Eye (tissue), 1 donor: Measurements from ENCODE around the gene KRTAP8-1.

Experiments
- DNase-seq: peaks from one replicate; pipeline ENCODE4 v3.0.0-alpha.2; 2015

KRTAP8-1 gene, protein sequence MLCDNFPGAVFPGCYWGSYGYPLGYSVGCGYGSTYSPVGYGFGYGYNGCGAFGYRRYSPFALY

DNA sequence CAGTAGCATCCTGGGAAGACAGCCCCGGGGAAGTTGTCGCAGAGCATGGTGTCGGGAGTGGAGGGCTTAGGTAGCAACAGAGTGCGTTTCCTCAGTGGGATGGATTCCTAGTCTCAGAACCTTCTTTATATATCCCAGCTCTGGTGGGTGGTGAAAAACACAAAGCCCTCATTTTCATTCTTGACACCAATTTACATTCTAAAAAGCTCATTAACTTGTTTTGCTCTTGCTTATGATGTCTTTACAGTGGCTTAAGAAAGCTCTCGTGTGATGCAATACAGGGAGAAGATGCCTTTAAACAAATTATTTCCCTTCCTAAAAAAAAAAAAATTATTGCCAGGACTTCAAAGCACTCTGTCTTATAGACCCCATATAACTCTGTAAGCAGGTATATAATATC, at the start of gene KRTAP8-1:
KRTAP8-1 (minus strand) TSS at position 101 of the 400 bp plus-strand sequence; CDS start at position 47, 54 bp downstream.
- DNase-seq = no peak

DNA sequence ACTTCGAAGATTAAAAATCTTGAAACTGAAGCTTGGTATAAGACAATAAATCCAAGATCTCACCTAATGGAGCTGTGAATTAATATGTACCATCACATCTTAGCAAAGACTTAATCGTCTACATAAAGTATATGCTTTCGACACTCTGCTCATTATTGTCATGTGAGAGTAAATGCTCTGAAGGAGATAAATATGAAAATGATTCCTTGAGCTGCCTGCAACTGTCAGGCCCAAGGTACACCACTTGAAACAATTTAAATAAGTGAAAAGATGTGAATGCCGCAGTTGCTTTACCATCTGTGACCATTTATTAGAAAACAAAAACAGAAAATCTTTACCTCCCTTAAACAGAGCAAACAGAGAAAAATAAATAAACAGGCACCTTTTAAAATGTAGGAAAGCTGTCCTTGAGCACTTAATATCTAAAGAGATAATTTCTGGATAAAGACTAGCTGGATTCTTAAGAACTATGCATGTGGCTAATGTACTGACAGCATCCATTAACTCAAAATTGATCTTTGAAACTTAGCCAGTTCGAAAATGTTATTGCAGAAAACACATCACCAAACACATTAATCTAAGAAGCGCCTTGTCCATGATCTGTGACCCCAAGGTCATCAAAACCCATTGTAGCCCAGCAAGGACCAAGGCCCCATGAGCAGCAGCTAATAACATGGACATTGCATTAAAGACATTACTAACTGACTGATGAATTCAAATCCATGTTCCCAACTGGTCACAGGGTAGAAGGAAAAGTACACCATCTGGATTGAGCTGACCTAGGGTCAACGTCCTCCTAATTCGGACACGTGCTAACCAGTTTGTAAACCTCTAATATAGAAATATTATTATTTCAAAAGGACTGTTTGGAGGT, 34.8 kb upstream of the KRTAP8-1 start:
- DNase-seq = peak; percentile 9

GRCh38 chr21:30842990-30843389, 29.9 kb upstream of the KRTAP8-1 start:
- DNase-seq = no peak

DNA sequence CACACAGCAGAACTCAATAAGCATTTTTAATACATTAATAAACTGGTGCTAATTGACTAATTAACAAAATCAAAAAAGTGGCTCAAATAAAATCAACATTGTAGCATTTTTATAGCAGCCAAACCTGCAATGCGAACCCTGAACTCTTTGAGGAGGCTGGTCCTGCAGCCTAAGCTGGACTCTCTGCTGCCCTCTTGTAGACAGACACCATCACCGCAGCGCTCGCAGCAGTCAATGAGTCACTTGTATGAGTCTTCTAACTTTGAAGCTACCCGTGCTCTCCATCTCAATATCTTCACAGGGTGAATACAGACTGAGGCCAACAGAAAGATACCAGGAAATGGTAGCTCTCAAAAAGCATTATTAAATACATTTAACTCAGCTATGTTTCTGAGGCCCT, 26.2 kb upstream of the KRTAP8-1 start:
- DNase-seq = peak; percentile 56

DNA sequence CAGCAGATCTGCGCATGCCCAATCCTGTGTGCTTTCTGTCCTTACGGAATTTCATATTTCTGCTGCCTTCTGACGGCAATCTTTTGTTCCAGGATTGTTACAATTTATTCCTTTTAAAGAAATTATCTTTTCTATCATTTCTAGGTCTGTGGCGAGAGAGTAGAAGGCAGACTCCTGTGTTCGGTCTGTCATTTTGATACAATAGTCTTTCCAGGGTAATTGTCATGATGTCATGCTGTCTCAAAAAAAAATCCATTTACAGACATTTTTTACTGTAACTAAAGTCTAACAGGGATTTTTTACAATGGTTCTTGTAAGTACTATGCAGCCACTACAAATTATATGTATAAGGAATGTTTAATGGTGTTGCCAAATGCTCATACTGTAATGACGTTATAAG, 25.5 kb upstream of the KRTAP8-1 start:
- no peak for DNase-seq

GRCh38 chr21:30831194-30831765, 18.2 kb upstream of the KRTAP8-1 start:
- no peak for DNase-seq

- DNase-seq = no peak
Observed at GRCh38 chr21:30829659-30830058, 16.6 kb upstream of the KRTAP8-1 start, which contains the start of gene KRTAP7-1. TSS of gene KRTAP7-1 (minus strand) at chr21:30829759. CDS start at chr21:30829698, 61 bp downstream.

- DNase-seq = no peak
Observed at GRCh38 chr21:30818837-30819610, 6.0 kb upstream of the KRTAP8-1 start.

DNA sequence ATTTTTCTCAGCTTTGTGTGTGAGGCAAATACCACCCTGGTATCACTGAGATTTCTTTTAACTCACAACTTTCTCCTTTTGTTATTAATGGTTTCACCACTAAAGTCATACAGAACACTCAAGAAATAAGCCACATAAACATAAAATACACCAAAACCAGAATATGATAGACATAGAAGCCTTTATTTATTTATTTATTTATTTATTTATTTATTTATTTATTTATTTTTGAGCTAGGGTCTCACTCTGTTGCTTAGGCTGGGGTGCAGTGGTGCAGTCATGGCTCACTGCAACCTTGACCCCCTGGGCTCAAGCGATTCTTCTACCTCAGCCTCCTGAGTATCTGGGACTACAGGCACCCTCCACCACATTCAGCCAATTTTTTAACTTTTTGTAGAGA, 12.5 kb downstream of the KRTAP8-1 start:
- no peak for DNase-seq

DNA sequence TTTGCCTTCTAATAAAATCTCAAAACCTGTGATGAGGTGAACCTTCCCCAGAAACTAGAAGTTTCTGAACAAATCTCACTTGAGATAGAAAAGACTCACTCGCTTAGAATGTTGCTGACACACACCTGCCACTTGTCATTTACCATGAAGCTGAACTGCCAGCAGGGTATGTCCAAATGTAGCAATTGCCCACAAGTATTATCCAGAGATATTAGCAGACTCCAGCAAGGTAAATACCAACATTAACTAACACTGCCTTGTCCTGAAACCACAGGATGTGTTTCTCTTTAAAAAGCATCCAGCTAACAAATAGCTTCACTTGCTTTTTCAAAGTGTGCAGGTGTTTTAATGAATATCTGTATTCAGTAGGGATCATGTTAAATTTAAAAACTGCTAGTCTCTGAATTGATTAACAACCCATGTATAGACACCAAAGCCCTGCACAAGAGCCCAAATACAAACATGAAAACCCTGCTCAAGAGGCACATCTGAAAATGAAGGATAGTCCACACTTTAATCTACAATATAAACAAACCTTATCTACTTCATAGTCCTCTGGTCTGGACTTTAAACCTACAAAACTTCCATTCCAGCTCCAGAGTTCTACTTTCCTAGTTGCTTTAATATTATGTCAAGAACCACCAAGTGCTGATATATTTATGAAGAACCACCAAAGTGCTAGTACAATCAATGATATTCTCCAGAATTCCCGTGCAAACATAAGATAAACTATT, 19.3 kb downstream of the KRTAP8-1 start:
- DNase-seq = no peak

DNA sequence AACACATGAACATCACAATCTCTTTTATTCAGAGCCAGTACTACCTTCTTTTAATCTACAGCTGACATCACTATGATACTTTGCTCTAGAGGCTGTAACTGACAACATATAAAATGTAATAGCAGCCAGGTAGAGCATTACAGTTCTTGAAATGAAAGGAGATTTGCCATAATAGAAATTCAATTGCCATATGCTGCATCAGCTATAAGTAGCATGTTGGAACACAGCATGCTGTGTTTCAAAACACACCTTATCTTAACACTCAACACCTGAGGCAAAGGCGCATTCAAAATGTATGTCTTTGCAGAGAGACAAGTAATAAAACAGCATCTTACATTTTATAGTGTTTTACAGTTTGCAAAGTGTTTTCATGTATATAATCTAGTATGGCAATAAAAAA, 33.8 kb downstream of the KRTAP8-1 start:
- DNase-seq = no peak

- DNase-seq = no peak
Observed at GRCh38 chr21:30769724-30770431, 43.2 kb downstream of the KRTAP8-1 start.
